Left forelimb (tissue), 1 donor: ENCODE results near the gene CPTP.
A peak's percentile ranks its signal among the peaks of the same experiment; 100 is the strongest.

Experiments
- DNase-seq: peaks from one replicate; pipeline ENCODE4 v3.0.0-alpha.2; 2018; ENCODE audit warnings: low spot score

The CPTP gene

GRCh38 chr1:1292442-1292779, 32.2 kb upstream of the CPTP start:
- no peak for DNase-seq

GRCh38 chr1:1292851-1293250, 31.8 kb upstream of the CPTP start:
- DNase-seq: no peak

- DNase-seq: no peak
Measured at GRCh38 chr1:1293263-1294249, 31.0 kb upstream of the CPTP start.

DNA sequence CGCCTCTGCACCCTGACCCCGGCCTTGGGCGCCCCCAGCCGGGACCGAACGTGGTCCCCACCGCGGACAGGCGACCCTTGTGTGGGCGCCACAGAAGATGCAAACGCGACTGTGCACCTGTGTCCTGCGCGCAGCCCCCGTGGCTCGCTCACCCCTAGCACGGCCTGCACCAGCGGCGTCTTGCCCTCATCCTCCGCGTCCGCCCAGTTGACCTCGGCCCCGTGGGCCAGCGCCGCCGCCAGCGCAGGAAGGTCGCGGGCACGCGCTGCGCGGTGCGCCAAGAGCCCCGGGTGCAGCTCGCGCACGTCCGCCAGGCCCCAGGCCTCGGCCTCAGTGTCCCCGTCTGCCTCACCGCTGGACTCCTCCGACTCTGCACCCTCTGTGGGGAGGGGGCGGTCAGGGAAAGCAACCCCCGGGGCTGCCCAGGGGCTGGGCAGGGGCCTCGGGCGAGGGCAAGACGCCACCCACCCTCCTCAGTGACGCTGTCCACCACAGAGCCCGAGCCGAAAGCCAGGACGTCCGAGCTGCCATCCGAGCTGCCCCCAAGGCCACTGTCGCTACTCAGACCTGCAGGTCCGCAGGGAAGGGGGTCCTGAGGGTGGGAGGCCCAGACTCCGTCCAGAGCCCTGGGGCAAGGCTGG, 30.2 kb upstream of the CPTP start:
- no peak for DNase-seq

DNA sequence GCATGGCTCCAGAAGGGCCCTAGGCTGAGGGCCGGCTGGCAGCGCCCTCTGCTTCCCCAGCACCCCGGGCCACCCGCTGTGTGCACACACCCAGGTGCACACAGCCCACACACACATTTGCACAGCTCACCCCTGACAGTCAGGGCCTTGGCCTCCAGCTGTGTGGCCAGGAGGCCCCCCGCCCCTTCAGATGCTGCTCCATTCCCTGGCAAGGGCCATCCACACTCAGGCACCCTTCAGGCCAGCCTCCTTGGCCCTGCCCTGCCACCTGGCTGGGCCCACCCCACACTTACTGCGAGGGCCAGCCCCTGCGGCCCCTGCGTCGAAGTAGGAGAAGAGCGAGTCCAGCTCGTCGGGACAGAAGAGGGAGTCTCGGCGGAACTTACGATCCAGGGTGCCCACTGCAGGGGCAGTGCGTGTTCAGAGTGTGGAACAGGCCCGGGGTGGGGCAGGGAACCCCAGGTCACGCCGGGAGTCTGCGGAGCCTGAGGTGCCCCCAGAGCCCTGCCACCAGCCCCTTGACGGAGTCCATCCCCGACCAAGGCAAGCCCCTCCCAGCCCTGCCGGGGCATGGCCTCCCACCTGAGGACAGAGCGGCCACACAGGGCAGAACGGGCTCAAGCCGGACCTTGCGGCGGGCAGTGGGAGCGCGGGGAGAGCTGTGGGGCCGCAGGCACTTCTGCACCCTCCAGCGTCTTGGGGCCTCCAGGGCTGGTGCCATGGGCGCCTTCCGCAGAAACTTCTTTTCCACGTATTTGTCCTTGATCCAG, 29.3 kb upstream of the CPTP start:
- no peak for DNase-seq

- DNase-seq: no peak
Measured at GRCh38 chr1:1296070-1297061, 28.2 kb upstream of the CPTP start.

DNA sequence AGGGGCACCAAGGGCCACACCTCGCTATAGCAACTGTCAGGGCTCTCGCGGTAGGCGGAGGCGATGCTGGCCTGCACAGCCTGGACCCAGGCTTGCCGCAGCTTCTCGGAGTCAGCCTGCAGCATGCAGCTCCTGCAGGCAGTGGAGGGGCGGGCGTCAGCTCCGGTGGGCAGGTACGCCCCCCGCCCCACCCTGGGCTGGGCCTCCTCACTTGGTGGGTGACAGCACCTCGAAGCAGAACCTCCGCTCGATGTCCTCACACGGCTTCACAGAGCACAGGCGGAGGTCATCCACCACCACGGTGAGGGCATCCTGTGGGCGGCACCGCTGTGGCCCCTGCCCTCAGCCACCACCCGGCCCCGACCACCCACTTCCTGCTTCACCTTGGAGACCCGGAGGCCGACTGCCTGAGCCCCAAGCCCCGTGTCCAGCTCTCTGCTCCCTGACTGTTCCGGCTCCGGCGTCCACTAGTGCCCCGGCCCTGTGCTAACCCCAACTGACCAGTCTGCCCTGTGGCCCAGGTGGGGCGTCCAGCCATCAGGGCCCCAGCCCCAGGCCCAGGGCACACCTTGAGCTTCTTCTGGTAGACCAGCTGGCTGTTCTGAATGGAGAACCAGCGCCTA, 26.7 kb upstream of the CPTP start:
- no peak for DNase-seq

DNA sequence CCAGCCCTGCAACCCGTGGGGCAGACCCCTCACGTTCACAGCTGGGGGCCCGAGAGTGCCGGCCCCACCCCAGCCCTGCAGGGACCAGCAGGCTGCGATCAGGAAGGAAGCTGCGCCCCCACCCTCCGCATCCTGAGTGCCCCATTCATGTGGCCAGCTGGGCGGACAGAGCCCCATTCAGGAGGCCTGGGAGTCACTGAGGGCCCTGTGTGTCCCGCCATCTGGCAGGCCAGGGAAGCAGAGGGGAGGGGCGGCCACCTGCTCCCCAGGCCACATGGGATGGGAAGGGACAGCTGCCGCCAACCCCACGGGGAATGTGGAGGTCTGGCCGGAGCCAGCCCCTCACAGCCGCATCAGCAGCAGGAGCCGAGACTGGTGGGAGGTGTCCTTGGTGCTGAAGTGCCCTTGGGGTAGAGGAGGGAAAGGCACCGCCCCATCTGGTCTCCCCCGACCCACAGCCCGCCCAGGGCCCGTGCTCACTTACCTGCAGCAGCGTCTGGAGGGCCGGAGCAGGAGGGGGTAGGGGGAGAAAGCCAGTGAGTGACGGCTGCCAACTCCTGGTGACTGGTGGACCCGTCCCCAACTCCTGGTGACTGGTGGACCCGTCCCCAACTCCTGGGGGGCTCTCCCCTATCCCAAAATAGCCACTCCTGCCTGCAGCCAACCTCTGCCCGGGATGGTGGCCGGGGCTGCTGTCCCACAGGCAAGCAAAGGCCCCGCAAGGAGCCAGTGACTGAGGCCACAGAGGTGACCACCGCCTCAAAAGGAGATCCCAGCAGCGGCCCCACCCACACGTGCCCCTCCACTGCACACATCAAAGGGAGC, 25.5 kb upstream of the CPTP start:
- DNase-seq: peak; percentile 80

- no peak for DNase-seq
Measured at GRCh38 chr1:1299686-1300351, 24.8 kb upstream of the CPTP start.

DNA sequence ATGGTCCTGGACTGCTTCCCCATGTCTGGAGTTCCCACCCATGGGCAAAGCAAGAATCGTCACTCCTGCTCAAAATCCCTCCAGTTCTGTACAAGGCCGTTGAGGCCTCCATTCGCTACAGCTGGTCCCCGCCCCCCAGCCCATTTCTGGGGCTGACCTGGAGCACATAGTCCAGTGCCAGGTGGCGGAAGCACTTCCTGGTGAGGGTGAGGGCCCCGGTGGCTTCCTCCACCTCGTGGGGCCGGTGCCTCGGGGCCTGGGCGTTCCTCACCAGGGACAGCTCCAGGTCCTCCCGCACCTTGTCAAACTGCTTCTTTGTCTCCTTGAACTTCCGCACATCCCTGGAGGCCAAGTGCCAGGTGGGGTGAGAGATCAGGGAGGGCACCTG, 24.3 kb upstream of the CPTP start:
- DNase-seq: no peak

DNA sequence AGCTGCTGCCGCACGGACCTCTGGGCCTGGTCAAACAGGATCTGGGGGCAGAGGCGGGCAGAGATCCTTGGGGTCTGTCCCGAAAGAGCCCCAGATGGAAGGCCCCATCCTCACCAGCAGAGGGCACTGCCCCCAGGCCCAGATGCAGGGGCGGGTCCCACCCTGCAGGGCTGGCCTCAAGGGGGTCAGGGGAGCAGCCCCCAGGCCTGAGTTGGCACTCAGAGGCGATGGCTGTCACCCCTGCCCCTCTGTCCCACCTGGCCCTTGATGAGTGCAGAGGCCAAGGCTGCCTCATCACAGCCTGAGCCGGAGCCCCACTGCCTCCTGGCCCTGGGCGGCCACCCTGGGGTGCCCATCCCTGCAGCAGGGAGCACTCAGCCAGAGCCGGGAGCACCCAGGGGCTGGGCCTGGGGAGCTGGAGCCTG, 22.6 kb upstream of the CPTP start:
- DNase-seq: no peak

GRCh38 chr1:1302951-1303509, 21.6 kb upstream of the CPTP start:
- DNase-seq: no peak

DNA sequence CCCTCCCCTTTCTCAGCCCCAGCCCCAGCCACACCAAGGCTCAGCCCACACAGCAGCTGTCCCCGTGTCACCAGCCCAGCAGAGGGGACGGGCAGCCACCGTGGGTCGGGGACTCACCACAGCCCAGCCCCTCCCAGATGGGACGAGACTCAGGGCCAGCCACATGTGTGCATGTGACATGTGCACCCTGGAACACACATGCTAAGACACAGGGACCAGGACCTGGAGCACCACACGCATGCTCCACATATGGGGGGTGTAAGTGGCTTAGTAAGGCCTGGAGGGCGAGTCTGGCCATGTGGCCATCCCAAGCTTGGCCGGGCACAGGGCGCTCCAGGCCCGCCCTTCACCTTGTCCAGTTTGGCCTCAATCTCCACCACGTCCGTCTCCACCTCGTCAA, 20.9 kb upstream of the CPTP start:
- no peak for DNase-seq

DNA sequence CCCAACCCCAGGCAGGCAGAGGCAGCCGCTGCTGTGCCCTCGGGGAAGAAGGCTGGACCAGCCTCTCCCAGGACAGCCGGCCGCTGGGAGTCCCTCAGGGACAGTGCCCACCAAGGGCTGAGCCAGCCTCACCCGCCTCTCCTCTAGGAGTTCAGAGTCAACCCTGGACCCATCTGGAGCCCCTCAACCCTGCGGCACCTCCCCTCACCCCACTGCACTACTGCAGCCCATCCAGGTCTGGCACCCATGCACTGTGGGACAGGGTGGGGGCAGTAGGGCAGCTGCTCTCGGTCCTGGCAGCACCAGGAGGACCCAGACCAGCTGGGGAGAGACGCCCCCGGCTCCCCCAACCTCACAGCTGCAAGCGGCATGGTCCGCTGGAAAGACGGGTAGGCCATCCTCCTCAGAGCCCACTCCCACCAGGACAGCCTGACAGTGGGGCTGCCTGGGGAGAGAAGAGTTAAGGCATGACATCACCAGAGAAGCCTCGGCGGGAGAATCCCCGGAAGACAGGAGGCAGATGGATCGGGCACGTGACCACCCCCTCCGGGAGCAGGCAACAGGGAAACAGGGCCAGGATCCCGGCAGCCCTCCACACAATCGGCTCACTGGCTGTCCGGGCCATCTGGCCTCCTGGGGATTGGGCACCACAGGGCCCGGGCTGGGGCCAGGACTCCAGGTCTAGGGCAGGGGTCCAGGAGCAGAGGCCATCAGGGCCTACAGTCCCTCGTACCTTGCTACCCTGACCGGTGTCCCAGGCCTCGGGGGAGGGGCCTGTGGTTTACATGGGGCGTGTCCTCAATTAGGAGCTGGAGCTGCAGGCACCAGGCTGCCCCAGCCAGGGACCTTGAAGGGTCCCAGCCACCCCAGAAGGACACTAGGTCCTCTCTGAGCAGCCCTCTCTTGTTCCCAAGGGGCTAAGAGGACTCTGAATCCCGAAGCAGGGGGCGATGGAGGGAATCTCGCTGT, 20.0 kb upstream of the CPTP start:
- no peak for DNase-seq

DNA sequence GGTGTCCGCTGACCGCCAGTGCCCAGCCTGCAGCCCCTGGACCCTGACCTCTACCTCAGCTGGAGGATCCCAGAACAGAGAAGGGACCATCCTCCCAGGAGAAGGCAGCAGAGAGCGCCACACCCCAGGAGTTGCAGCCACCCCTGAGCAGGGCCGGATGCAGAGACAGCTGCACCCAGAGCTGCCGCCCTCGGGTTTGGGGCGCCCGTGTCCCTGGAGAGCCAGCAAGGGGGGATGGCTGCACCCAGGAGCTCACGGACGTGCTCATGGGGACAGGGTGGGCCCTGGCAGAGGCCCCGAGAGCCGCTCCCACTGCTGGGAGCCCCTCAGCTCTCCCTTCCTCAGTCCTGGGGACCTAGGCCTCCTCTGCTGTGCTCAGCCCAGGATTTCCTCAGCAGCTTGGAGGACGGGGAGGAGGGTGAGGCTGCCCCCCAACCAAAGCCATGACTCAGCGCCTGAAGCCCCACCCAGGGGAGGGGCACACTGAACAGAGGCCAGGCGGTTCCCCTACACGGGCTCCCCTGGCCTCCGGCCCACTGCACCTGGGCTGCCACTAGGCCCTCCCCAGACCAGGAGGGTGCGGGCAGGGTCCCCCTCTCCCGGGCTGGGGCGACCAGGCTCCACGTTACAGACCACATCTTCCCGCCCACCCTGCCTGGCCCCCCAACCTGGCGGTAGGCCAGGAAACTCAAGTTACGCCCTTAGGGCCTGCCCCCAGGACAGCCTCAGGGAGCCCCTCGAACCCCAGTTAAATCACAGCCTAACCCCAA, 19.1 kb upstream of the CPTP start:
- no peak for DNase-seq

- no peak for DNase-seq
Measured at GRCh38 chr1:1306070-1306660, 18.4 kb upstream of the CPTP start.
